GM19452 (cell line): Measurements from ENCODE around the gene BRI3.

Source experiments
- ATAC-seq: cut with Tn5 transposase; IDR thresholded peaks from one replicate; pipeline ENCODE4 v1.9.1; 2021; ENCODE audit not compliant: unreplicated experiment

The BRI3 gene

DNA sequence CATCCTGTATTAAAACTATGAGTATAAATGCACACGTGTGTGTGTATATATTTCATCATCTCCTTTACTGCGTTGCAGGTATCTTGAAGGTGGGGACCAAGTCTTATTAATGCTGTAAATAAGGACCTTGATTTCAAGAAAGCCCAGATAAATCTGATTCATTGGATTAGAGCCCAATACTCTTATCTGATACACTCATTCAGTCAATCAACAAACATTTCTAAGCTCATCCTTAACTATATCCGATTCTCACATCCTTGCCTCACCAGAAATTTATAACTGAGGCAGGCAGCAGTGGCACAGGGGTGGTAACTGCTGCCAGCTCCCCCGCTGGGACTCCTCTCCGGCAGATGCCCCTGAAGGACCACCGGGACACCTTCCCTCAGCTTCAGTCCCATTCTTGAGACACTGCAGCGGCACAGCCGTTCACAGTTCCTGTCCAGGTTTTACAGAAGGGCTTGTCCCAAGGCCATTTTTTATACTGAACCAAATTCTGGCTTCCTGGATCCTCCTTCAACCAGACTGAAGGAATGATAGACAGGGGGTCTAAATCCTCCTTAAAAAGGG is 54.0 kb downstream of the BRI3 start:
- ATAC-seq = no peak

DNA sequence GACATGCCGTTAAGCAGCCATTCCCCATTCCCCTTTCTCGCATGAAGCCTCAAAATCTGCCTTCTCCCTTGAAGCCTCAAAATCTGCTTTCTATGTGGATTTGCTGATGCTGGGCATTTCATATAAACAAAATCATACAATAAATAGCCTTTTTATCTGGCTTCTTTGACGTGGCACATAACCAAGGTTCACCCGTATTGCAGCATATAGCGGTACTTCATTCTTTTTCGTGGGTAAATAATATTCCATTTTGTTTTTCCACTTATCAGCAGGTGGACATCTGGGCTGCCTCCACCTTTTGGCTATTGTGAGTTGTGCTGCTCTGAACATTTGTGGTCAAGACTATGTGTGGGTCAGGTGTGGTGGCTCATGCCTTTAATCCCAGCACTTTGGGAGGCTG is 57.0 kb downstream of the BRI3 start:
- ATAC-seq = no peak

DNA sequence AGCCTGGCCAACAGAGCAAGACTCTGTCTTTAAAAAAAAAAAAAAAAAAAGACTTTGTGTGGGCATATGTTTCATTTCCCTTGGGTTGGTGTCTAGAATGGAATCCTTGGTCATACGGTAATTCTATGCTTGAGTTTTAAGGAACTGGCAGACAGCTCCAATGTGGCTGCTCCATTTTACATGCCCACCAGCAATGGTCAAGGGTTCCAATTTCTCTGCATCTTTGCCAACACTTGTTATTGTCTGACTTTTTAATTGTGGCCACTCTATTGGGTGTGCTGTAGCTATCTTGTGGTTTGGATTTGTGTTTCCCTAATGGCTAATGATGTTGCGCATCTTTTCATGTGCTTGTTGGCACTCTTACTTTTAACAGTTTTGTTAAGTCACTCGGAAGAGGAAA is 57.6 kb downstream of the BRI3 start:
- ATAC-seq = no peak

DNA sequence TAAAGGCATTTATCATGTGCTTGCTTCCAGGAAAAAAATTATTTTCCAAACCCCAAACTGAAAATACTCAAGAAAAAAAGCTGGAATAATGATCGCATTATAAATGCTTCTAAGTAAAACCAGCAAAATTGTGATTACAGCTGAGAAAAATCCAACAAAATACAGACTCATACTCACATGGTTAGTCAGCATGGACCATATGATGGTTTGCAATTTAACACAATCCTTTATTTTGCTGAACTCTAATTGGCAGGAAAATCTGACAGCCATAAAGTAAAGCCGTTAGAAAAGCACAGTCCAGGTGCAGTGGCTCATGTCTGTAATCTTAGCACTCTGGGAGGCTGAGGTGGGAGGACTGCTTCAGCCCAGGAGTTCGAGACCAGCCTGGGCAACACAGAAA is 59.6 kb downstream of the BRI3 start:
- ATAC-seq = no peak
